Endothelial cell of umbilical vein (primary cell): ENCODE data around the gene PHLDB2. TPM values are rescaled to one million over a fixed set of nuclear protein-coding genes. Genes with fewer than 3 reads are reported as not detected.

ENCODE experiments used
- BruUV-seq: library from RNA; stranded (reverse); fragments of 400-500 nt; replicated peaks from 2 replicates; lab custom pipeline; 2021; lab: Mats Ljungman, UMichigan
- CTCF ChIA-PET: fragments of 300-600, 350-600 bp; sonication (Branson Sonifier 250); formaldehyde crosslinking; loops from one replicate; lab custom pipeline; 2021; ENCODE audit warnings: antibody characterized with exemption, inconsistent platforms; lab: Charles Lee
- POLR2A ChIA-PET: fragments of 300-600, 350-600 bp; sonication (Branson Sonifier 250); formaldehyde crosslinking; loops from one replicate; lab custom pipeline; 2021; ENCODE audit warnings: antibody characterized with exemption, inconsistent platforms; lab: Charles Lee
- DNase-seq: peaks from one replicate; pipeline ENCODE4 v3.0.0-alpha.2; 2011; ENCODE audit warnings: low read depth, low spot score
- FAIRE-seq: peaks from 2 replicates; lab custom pipeline; 2011; peaks lifted over from hg19 to GRCh38; lab: Jason Lieb, UNC
- H2AFZ ChIP-seq: 2 replicates; pipeline ENCODE4 v1.6.0; 2012; ENCODE audit warnings: low read depth, low read length, control low read depth, inconsistent platforms
- H3K27ac ChIP-seq: 2 replicates; pipeline ENCODE4 v1.5.1; 2011; ENCODE audit warnings: low read depth, mild to moderate bottlenecking, control low read depth, low read length, moderate library complexity; ENCODE audit not compliant: insufficient read depth
- H3K27me3 ChIP-seq, 2 experiments: 2 replicates each; pipeline versions ENCODE4 v1.6.0 to v1.6.1; 2011; ENCODE audit warnings: low read length in 2 of 2, mixed read lengths in 1 of 2; ENCODE audit not compliant: control insufficient read depth in 2 of 2, insufficient read depth in 2 of 2
- H3K36me3 ChIP-seq, 2 experiments: 2 replicates in 1 of 2; 3 replicates in 1 of 2; pipeline ENCODE4 v1.5.1; 2011; ENCODE audit warnings: low read length in 2 of 2, mild to moderate bottlenecking in 1 of 2, moderate library complexity in 1 of 2; ENCODE audit not compliant: control insufficient read depth in 2 of 2, insufficient read depth in 2 of 2; ENCODE audit errors: extremely low read depth in 1 of 2
- H3K4me1 ChIP-seq: 3 replicates; pipeline ENCODE4 v1.5.1; 2011; ENCODE audit warnings: mild to moderate bottlenecking, low read length; ENCODE audit not compliant: control insufficient read depth, insufficient read depth; ENCODE audit errors: extremely low read depth
- H3K4me2 ChIP-seq: 2 replicates; pipeline ENCODE4 v1.6.1; 2011; ENCODE audit warnings: low read length, control low read depth, mixed read lengths; ENCODE audit not compliant: insufficient read depth
- H3K4me3 ChIP-seq, 3 experiments: fragments of 200-600 bp in 1 of 3; sonication (generic), shearing (Covaris generic) in 1 of 3; replicated peaks in 1 of 3; 2 replicates each; pipeline ENCODE4 v1.5.1; 2011 to 2016; ENCODE audit warnings: control low read depth in 3 of 3, low read length in 3 of 3, mild to moderate bottlenecking in 2 of 3, inconsistent platforms in 1 of 3, low read depth in 1 of 3, moderate library complexity in 1 of 3; ENCODE audit not compliant: insufficient read depth in 1 of 3
- H3K79me2 ChIP-seq: 2 replicates; pipeline ENCODE4 v1.6.0; 2012; ENCODE audit warnings: low read length, inconsistent platforms; ENCODE audit not compliant: control insufficient read depth, insufficient read depth
- H3K9ac ChIP-seq: replicated peaks from 2 replicates; pipeline ENCODE3; 2011; ENCODE audit warnings: low read length, control low read depth; ENCODE audit not compliant: insufficient read depth; ENCODE audit errors: extremely low read depth
- H3K9me1 ChIP-seq: replicated peaks from 3 replicates; pipeline ENCODE4 v1.6.0; 2011; ENCODE audit warnings: mild to moderate bottlenecking, low read length; ENCODE audit not compliant: control insufficient read depth, insufficient read depth; ENCODE audit errors: extremely low read depth
- H3K9me3 ChIP-seq: replicated peaks from 2 replicates; pipeline ENCODE4 v1.5.1; 2012; ENCODE audit warnings: low read length, inconsistent platforms; ENCODE audit not compliant: control insufficient read depth, insufficient read depth
- H4K20me1 ChIP-seq: replicated peaks from 2 replicates; pipeline ENCODE3; 2011; ENCODE audit warnings: mild to moderate bottlenecking, low read length; ENCODE audit not compliant: control insufficient read depth, insufficient read depth; ENCODE audit errors: extremely low read depth
- GATA2 ChIP-seq: IDR thresholded peaks from 2 replicates; pipeline ENCODE4 v1.7.0; 2011; ENCODE audit warnings: low read depth, mild to moderate bottlenecking, moderate library complexity, mixed read lengths, low read length; ENCODE audit not compliant: insufficient read length, insufficient read depth
- JUN ChIP-seq: IDR thresholded peaks from 2 replicates; pipeline ENCODE4 v1.6.1; 2011; ENCODE audit warnings: borderline replicate concordance, low read depth; ENCODE audit not compliant: insufficient read length, insufficient read depth
- MYC ChIP-seq: IDR thresholded peaks from one replicate; pipeline ENCODE4 v1.6.1; 2011; ENCODE audit warnings: mild to moderate bottlenecking, low read depth, low read length
- dilution Hi-C: fragments of 300-500 bp; cut with MboI; formaldehyde crosslinking; loops from one replicate; pipeline ENCODE4 v1.15.0; 2019; ENCODE audit warnings: low sequenced_read_pairs; ENCODE audit not compliant: extremely low pct_ligation_motif_present
- intact Hi-C: fragments of 100-400 bp; cut with micrococcal nuclease; formaldehyde crosslinking; loops from one replicate; pipeline ENCODE4 v1.10.0; 2022
- polyA plus RNA-seq, 4 experiments: library from polyadenylated mRNA; depleted of rRNA in 3 of 4; stranded (reverse) in 3 of 4; unstranded in 1 of 4; fragments of >200 nt; gene quantifications; 2 replicates each; pipeline versions ENCODE4 v1.2.1 to v1.2.3, GENCODE V29; 2011 to 2012; ENCODE audit warnings: missing spikeins in 1 of 4
- total RNA-seq: library from RNA; stranded (reverse); gene quantifications from 2 replicates; pipeline ENCODE4 v1.2.3, GENCODE V29; 2021
- TF ChIP-seq, protein P1 (sequence below): IDR thresholded peaks from 2 replicates; pipeline ENCODE4 v1.6.1; 2011; ENCODE audit not compliant: insufficient read depth, insufficient read length

Gene PHLDB2
- total and polyA plus RNA-seq, 2 donors (not counting 3 experiments of a cell fraction or from before 2014, with no cell fraction given) = 22.4 to 104 TPM

DNA sequence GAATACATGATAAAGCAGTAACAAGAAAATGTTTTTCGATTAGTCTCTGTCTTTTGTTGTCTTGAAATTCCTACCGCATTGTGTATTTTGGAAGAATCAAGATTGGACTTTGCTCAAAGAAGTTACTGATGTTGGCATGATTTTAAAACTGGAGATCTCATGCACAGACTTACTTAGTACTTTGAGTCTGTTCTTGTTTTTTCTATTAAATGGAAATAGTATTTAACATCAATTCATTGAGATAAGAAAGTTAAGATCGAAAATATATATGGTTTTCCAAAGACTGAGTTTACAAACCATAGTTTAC lies 122.3 kb downstream of the PHLDB2 start:
- Histone ChIP-seq H2AFZ (no peak overlapping the region), H3K79me2 (peaks cover 41% of the 10 kb centered on the region), H3K9me1 (no peaks in the 10 kb centered on the region), H3K9ac (no peak overlapping the region), H3K4me2 (peak overlapping the region; percentile 32), H3K4me3 (no peak overlapping the region), H3K9me3 (no peaks in the 10 kb centered on the region), H3K27me3 (no peaks in the 10 kb centered on the region), H3K27ac (no peak overlapping the region), H4K20me1 (no peaks in the 10 kb centered on the region), H3K36me3 (peaks cover 0 to 4% of the 10 kb centered on the region in 2 experiments), H3K4me1 (peaks cover 21% of the 10 kb centered on the region)
- POLR2A ChIA-PET = no interaction called here
- intact Hi-C loops = no loop called here
- CTCF ChIA-PET = interaction anchor here (1.1 to 6.3 kb wide), 3 partner anchors 8 to 62 kb away, joined by 3 to 50 read pairs (median 8); no protein-coding TSS in a partner anchor
- TF ChIP-seq, protein P1, sequence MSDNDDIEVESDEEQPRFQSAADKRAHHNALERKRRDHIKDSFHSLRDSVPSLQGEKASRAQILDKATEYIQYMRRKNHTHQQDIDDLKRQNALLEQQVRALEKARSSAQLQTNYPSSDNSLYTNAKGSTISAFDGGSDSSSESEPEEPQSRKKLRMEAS = no peak
- DNase-seq = no peak
- FAIRE-seq = no peak
- dilution Hi-C loops = no loop called here
- BruUV-seq = no TSS peak

GRCh38 chr3:111984636-111985298 lies 125.7 kb downstream of the PHLDB2 start:
- Histone ChIP-seq H3K4me3 (no peak overlapping the region), H3K36me3 (peaks cover 0 to 13% of the 10 kb centered on the region in 2 experiments), H3K9me1 (no peaks in the 10 kb centered on the region), H3K27ac (no peak overlapping the region), H3K27me3 (no peaks in the 10 kb centered on the region), H3K4me1 (peaks cover 17% of the 10 kb centered on the region), H3K9me3 (no peaks in the 10 kb centered on the region), H3K79me2 (peaks cover 35% of the 10 kb centered on the region), H3K4me2 (no peak overlapping the region), H3K9ac (no peak overlapping the region), H4K20me1 (no peaks in the 10 kb centered on the region), H2AFZ (no peak overlapping the region)
- DNase-seq = no peak
- no TSS peak for BruUV-seq
- TF ChIP-seq MYC (no peak), GATA2 (no peak), JUN (no peak)
- FAIRE-seq = no peak
- POLR2A ChIA-PET = no interaction called here
- dilution Hi-C loops = no loop called here
- CTCF ChIA-PET = interaction anchor here (1.1 kb wide), 1 partner anchor 268 kb away, joined by 3 read pairs; no protein-coding TSS in a partner anchor
- intact Hi-C loops = no loop called here
